Activated CD4-positive, alpha-beta T cell treated with anti-CD3 and anti-CD28 coated beads, Interleukin-2, amount 50 U/mL, for 24 hours (primary cell): ENCODE results near the gene AXIN1.

Source experiments
- DNase-seq, 2 donors: peaks; one replicate each; pipeline ENCODE4 v3.0.0-alpha.2; 2020; ENCODE audit warnings: low read depth in 1 of 2, low spot score in 1 of 2

Gene AXIN1

GRCh38 chr16:247027-247426 is 105.5 kb downstream of the AXIN1 start:
- DNase-seq = no peak

- DNase-seq = no peak
These were observed 107.4 kb downstream of the AXIN1 start for GRCh38 chr16:245105-245504.

- DNase-seq = no peak
These were observed 109.2 kb downstream of the AXIN1 start for GRCh38 chr16:243348-243747.

GRCh38 chr16:242281-242680 is 110.2 kb downstream of the AXIN1 start:
- DNase-seq = no peak

- DNase-seq = no peak
These were observed 112.0 kb downstream of the AXIN1 start for GRCh38 chr16:240559-240958.

DNA sequence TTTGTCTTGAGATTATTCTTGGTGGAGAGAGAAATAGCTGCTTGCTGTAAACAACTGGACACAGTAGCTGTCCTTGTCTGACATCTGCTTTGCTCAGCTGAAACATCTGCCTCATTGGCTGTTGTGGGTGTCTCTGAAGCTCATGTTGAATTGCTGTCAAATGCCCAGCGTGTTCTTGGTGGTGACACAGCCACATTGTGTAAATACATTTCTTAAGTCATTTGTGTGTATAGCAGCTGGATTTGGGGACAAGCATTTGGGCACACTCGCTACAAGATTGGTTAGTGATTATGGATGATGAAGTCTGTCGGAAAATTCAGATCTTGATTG is 112.6 kb downstream of the AXIN1 start:
- no peak for DNase-seq
